HG03066 (cell line): ENCODE data around the gene PGBD2.
"Not testable (repeated sequence)": the region's sequence is repeated elsewhere in the genome, so short reads cannot be mapped to it uniquely, and the experiment has no call there.

Source experiments
- ATAC-seq: cut with Tn5 transposase; IDR thresholded peaks from one replicate; pipeline ENCODE4 v1.9.1; 2021; ENCODE audit warnings: low read depth; ENCODE audit not compliant: unreplicated experiment

Gene PGBD2

GRCh38 chr1:248906009-248906752 lies at the start of gene PGBD2:
PGBD2 (plus strand) TSS chr1:248906235; CDS start chr1:248913863, 7,628 bp downstream.
- ATAC-seq = peak; percentile 85

DNA sequence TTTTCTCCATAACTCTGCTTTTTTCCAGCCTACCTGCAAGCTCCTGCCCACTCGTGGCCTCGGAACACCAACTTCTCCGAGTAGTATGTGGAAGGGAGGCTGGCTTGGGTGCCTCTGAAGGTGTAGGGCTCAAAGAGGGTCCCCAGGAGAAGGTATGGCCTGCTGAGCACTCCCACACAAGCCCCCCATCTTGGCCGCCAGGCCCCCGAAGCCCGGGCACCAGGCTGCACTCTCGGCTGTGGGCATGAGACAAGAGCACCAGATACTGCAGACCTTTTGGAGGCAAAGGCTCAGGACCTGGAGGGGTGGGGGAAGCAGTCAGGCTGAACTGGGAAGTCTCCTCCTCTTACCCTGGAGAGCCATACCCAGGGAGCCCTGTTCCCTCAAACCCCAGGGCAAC lies 48.8 kb upstream of the PGBD2 start:
- no peak for ATAC-seq

DNA sequence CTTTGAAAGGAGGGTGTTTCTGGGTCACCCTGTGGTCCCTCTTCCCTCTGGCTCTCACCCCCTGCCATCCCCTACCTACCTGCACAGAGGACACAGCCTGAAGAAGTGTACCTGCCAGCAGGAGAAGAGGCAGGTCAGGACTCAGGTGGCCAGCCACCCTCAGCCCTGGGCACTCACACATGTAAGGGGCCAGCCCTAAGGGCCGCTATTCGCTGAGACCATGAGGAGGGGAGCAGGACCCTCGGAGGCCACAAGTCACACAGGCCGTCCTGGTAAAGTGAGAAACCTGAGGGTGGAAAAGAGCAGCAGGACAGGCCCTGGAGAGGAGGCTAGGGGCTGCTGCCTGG lies 48.3 kb upstream of the PGBD2 start:
- peak; percentile 0 for ATAC-seq

- peak; percentile 43 for ATAC-seq
Observed at GRCh38 chr1:248858096-248858890, 47.7 kb upstream of the PGBD2 start.

DNA sequence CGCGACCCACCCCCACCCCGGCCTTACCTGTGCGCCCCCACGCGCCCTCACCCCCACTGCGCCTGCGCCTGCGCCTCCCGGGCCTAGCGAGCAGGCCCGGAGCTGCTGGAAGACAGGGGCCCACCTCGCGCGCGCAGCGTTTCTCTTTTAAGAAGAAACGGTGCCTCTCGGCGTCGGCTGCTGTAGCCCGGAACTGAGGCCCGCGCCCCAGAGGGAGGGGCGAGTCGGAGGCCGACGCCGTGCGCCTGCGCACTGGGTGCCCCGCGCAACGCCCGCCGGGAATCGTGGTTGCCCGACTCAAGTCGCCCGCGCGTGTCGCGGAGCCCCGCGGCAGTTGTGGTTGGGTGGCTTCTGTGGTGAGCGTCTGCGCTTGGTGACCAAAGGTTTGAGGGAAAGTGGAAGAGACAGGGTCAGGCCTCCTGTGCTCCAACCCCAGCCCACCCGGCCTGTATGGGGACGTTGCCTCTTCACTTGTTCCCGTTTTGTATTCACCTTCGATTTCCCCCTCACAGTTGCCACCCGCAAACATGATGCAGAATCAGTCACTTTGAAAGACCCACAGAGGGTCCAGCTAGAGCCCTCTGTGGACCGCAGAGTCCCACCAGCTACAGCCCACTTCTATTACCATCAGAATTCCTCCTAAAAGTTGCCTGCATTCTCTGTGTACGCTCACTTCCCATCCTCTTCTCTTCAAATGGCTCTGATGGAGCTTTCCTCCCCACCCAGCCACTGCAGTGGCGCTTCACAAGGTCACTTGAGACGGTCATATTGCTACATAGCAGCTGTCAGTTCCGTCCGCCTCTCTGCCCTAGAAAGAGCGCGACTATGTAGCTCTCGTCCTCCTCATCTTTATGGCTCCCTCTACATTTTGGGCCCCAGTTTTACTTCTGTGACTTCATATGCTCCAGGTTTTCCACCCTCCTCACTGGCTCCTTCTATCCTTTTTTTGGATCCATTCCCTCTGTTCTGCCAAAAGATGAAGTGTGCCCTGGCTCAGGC lies 46.8 kb upstream of the PGBD2 start, which contains the start of gene ZNF692:
Gene ZNF692, minus strand, starts transcription at position 195 of the 999 bp plus-strand sequence. CDS start 776 bp downstream, outside the sequence.
- ATAC-seq = peak; percentile 76

DNA sequence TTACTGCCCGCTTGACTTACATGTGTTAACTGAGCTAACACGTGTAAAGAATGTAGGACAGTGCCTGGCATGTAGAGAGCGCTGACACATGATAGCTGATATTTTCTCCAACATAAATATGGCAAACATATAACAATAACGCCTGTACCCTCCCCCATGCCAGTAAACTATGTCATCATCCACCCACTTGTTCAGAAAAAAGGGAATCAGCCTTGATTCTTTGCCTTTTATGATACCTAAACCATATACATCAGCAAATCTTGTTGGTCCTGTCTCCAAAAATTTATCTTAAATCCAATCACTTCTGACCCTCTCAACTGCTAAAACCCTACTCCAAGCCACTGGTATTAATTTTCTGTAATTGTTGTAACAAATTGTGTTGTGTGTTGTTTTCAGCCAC lies 46.0 kb upstream of the PGBD2 start:
- no peak for ATAC-seq

- no peak for ATAC-seq
Observed at GRCh38 chr1:248861616-248862015, 44.4 kb upstream of the PGBD2 start.

DNA sequence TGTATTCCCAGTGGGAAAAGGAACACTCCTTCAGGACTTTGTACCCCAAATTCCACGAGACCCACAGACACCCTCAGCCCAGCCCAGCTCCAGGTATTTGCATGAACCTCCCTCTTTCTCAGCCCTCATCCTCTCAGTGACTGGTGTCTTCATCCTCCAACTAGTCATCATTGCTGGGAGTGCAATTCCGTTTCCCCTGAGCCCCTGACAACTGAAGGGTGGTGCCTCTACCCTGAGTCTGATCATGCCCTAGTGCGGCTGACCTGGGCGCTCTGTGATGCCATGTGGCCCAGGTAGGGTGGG lies 43.4 kb upstream of the PGBD2 start:
- peak; percentile 10 for ATAC-seq

GRCh38 chr1:248862998-248863881 lies 42.8 kb upstream of the PGBD2 start:
- ATAC-seq = peak; percentile 63

- no peak for ATAC-seq
Observed at GRCh38 chr1:248871837-248872401, 34.1 kb upstream of the PGBD2 start.

DNA sequence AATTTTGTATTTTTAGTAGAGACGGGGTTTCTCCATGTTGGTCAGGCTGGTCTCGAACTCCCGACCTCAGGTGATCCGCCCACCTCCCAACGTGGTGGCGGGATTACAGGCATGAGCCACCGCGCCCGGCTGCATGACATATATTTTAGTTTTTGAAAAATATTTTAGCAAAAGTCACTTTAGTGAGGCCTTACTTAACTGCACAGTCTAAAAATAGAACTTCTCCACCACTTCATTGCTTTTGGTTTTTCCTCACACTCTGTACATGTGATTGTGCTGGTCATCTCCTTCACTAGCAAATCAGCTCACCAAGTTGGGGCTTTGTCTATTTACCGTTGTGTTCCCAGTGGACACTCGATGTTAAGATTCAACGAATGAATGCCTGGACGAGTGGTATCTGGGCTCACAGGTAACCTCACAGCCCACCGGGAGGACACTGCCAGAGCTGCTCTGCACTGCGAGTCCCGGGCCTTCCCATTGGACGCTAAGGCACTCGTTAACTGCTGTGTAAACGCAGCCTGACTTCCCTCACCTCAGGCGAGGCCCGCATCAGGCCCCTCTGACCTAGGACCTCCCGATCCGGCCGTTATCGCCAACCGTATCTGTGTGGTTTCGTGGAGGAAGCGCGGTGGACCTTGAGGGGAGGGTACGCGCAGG lies 33.2 kb upstream of the PGBD2 start:
- peak; percentile 44 for ATAC-seq

DNA sequence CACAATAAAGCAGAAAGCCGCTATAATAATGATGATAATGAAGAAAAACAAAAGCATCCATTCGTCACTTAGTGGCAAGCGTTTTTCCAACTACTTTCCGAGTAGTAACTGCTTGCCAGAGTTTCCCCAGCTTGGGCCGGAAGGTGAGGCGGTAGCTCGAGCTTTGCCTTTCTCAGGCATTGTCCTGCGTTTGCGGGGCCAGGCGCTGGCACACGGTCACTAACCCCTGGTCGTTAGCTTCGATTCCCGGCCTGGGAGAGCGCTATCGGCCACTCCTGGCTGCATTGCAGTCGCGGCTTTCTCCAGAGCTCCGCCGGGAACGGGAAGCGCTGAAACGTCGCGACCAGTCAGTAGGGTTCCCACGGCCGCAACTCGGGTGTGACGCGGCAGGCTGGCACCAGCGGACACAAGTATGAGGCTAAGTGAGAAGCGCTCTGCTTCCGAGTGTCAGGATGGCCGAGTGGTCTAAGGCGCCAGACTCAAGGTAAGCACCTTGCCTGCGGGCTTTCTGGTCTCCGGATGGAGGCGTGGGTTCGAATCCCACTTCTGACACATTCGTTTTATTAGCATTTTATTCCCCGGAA lies 32.5 kb upstream of the PGBD2 start:
- peak; percentile 79 for ATAC-seq

DNA sequence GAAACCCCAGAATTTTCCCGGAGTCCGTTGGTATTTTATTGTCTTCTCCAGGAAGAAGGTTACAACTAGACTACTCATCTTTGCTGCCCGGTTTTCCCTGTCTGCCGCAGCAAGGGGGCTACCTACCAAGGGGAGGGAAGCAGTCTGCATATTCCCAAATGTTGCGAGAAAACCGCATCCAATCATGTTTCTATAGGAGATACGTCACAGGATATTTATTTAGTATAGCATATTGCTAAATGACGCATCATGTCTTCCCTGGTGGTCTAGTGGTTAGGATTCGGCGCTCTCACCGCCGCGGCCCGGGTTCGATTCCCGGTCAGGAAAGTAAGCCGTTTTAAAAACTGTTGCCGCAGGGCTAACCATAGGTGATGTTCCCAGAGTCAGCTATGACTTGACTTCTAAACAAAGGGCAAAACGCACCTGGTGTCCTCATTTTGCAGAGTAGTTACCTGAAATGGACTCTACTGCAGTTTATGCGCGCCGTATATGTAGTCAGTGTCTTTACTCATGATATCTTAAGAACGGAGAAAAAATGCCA lies 32.0 kb upstream of the PGBD2 start:
- peak; percentile 59 for ATAC-seq

- ATAC-seq = no peak
Observed at GRCh38 chr1:248881261-248881660, 24.8 kb upstream of the PGBD2 start.

DNA sequence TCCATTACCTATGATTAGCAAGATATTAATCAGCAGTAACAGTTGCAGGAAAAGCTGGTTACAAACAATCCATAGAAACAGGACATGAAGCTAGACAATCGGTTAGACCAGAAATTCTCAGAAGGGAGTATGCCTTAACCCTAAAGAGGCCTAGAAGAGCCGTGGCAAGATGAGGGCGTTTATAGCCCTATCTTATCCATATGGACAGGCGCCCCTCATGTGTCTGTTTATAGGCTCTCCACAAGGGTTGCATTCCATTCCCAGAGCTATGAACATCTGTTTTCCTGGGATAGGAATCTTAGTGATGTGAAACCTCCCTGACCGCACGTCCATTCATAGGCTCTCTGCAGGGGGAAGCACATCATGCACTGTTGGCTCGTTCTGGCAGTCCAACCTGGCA lies 23.6 kb upstream of the PGBD2 start:
- ATAC-seq = not testable (repeated sequence)

DNA sequence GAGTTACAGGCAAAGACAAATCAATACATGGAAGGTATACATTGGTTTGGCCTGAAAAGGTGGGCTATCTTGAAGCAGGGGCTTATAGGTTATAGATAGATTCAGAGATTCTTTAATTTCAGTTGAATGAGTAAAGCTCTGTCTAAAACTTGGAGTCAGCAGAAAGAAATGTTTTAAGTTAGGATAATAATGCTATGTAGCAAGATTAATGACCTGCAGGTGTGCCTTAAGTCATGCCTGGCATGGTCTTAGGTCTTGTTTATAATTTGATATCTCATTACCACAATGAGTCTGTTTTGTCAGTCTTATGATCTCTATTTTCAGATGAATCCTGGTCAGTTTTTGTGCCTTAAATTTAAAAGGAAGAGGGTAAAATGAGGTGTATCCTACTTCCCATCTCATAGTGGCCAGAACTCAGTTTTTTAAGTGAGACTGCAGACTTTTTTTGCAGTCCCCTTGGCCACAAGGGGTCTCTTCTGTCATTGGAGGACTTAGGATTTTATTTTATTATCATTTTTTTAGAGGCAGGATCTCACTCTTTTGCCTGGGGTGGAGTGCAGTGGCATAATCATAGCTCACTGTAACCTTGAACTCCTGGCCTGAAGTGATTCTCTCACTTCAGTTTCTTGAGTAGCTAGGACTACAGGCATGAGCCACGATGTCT lies 21.3 kb upstream of the PGBD2 start:
- no peak for ATAC-seq

- ATAC-seq = no peak
Observed at GRCh38 chr1:248885646-248886045, 20.4 kb upstream of the PGBD2 start.
